ENCODE results near the gene SLC19A1.
"Not testable (repeated sequence)": the region's sequence is repeated elsewhere in the genome, so short reads cannot be mapped to it uniquely, and the experiment has no call there.

Gene SLC19A1

DNA sequence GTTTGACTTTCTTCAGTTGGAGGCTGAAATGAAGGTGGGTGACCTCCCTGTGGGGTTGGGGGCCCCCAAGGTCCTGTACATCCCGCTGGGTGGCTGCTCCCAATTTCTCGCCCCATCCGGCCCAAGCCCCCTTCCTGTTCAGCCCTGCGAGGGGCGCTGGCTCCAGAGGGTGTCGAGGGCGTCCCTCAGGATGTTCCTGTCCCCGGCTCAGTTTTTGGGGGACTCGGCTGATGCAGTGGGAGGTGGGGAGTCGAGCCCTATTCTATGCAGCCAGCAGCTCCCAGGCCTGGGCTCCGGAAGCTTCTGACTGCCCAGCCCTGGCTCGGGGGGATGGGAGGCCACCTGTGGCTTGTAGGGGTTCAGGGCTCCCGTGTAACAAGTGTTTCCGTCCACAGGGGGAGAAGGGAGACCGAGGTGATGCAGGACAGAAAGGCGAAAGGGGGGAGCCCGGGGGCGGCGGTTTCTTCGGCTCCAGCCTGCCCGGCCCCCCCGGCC lies 38.2 kb downstream of the SLC19A1 start:
- no peak for DNase-seq

DNA sequence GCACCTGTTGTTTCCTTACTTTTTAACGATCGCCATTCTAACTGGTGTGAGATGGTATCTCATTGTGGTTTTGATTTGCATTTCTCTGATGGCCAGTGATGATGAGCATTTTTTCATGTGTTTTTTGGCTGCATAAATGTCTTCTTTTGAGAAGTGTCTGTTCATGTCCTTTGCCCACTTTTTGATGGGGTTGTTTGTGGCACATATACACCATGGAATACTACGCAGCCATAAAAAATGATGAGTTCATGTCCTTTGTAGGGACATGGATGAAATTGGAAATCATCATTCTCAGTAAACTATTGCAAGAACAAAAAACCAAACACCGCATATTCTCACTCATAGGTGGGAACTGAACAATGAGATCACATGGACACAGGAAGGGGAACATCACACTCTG lies 39.0 kb downstream of the SLC19A1 start:
- not testable (repeated sequence) for DNase-seq

DNA sequence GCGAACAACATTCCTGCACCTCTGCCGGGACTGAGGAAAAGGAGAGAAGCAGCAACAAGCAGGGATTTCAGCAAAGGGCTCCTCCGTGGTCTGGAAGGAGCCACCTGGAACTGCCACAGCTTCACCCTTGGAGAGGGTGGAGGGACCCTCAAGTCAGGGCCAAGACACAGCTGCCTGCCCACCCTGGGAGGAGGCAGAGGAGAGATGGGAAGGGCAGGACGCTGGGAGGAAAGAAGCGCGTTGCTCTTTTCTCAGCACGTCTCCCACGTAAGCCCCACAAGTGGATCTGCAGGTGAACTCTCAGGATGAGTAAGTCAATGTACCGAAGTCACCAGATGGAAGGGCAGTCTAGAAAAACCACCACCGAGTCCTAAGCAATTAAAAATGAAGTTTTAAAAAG lies 39.6 kb downstream of the SLC19A1 start:
- DNase-seq = no peak

GRCh38 chr21:45502006-45502345 lies 40.3 kb downstream of the SLC19A1 start:
- DNase-seq = no peak

DNA sequence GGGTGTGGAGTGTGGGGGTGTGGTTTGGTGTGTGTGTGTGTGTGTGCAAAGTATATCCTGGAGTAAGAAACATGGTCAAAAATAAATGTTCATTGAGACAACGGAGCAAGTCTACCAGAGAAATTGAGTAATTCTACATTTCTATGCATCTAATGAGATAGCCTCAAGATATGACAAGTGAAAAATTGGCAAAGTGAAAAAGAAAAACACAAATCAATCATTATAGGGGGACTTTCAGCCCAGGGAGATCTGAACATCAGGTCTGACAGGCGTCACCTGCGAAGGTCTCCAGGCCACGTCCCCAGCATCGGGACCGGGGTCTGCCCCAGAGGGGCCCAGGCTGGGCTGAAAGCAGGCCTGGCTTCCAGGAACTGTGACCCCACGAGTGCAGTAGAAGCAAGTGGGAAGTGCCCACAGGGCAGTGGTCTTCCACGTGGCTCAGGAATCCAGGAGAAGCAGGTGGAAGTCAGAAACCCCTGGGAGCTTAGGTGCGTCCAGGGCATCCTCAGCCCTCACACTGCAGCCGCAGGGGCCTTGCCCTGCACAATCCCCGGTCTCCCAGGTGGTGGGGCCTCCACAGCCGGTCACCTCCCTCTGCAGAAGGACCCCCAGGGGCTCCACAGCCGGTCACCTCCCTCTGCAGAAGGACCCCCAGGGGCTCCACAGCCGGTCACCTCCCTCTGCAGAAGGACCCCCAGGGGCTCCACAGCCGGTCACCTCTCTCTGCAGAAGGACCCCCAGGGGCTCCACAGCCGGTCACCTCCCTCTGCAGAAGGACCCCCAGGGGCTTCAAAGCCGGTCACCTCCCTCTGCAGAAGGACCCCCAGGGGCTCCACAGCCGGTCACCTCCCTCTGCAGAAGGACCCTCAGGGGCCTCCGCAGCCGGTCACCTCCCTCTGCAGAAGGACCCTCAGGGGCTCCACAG lies 40.9 kb downstream of the SLC19A1 start:
- DNase-seq = not testable (repeated sequence)

GRCh38 chr21:45499970-45500577 lies 42.2 kb downstream of the SLC19A1 start:
- DNase-seq = no peak

GRCh38 chr21:45499201-45499750 lies 43.0 kb downstream of the SLC19A1 start:
- DNase-seq = no peak

DNA sequence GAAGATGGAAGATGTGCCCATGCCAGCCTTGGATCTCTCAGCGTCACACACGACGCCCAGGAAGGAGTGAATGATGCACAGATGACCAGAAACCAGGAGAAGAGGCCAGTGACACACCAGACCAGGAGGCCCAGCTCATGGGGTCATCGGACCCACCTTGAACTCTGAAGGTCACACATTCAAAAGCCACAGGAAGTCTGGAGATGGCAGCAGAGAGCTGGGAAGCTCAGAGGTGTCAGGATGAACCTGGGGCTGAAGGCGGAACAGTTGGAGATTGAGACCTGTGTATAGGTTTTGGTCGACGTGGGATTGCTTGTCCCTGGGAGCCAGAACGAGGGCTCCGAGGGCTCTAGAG lies 43.6 kb downstream of the SLC19A1 start:
- DNase-seq = no peak

GRCh38 chr21:45497846-45498645 lies 44.2 kb downstream of the SLC19A1 start:
- DNase-seq = no peak

DNA sequence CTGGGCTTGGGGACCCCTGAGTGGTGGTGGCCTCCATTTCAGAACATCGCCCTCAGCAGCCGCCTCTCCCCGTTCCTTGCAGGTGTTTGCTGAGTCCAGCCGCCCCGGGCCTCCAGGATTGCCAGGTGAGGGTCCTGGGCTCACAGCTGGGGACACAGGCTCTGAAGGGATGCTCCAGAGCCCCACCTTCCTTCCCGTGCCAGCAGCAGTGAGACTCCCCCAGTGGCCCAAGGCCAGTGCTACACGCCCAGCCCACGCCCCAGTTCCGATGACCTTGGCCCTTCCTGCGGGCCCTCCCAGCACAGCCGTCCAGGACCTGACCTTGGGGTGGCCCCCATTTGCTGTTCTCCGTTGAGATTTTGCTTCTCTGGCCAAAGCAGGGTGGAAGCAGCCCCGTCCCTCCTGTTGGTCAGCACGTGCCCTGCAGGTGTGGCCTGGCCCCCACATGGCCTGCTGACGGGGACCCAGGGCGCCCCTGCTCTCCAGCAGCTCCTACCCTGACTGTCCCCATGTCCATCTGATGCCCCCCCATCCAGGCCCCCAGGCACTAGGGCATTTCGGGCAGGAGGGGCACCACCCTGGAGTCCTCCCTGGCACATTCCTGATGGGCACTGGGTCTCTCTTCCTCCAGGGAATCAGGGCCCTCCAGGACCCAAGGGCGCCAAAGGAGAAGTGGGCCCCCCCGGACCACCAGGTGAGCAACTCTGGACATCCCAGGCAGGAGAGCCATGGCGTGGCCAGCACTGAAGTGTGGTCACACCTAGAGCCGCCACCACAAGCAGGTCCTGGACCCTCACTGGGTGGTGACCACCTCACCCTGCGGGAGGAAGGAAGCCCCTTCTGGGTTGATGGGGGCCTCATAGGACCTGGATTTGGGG lies 45.0 kb downstream of the SLC19A1 start:
- no peak for DNase-seq

DNA sequence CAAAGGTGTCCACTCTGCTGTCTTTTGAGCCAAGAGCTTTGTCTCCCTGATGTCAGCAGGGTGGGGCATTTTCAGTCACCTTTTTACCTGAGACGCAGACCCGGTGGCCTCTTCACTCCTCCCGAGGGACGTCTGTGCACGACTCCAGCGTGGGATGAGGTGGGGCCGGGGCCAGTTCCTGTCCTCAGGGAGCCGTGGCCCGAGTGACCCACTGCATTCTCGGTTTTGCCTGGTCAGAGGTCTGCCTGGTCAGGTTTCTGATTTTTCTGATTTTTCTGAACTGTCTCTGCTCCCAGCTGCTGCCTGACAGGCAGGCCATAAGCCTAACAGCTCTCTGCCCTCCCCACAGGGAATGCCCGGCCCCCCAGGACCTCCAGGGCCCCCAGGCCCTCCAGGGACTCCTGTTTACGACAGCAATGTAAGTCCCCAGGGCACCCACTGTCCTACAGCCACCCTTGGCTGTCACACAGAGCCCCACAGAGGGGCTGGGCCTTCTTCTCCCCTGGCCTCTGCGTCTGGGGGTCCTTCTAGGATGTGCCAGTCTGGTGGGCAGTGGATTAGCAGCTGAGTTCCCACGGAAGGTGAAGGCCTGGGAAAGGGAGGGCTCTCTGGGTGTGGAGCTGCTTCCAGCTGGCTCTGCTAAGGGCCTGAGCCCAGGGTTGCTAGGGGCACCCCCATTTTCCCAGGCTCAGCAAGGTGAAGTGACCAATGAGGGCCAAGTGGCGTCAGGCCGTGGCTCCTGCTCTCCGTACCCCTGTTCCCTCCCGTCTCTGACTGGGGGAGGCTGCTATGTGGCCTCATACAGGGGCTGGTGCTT lies 45.9 kb downstream of the SLC19A1 start:
- no peak for DNase-seq

- DNase-seq = no peak
Measured at GRCh38 chr21:45494851-45495680, 47.2 kb downstream of the SLC19A1 start.

DNA sequence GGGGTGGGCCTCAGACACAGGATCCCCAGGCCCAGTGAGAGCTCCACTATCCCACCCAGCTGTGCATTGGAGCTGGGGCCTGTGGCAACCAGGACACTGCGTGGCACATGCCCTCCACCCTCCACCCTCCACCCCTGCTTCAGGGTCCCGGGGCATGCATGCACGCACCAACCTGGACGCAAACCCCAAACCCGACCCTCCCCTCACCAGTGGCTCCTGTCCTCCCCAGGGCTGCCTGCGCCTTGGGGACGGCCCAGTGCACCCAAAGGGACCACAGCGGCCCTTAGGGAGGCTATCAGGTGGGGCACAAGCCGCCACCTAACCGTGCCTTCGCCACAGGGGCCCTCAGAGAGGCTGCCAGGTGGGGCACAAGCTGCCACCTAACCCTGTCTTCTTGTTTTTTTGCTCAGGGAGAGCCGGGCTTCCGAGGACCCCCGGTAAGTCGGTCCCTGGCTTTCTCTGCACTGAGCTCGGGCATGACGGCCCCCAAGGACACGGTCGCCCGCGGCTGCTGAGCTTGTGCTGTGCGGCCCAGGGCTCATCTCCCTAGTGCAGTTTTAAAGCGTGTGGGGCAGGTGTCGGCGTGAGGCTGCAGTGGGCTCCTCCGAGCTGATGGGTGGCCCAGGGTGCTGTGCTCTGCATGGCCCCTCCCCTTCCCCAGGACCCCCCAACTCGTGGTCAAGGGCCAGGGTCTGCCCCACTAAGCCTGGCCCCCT lies 47.9 kb downstream of the SLC19A1 start:
- no peak for DNase-seq

DNA sequence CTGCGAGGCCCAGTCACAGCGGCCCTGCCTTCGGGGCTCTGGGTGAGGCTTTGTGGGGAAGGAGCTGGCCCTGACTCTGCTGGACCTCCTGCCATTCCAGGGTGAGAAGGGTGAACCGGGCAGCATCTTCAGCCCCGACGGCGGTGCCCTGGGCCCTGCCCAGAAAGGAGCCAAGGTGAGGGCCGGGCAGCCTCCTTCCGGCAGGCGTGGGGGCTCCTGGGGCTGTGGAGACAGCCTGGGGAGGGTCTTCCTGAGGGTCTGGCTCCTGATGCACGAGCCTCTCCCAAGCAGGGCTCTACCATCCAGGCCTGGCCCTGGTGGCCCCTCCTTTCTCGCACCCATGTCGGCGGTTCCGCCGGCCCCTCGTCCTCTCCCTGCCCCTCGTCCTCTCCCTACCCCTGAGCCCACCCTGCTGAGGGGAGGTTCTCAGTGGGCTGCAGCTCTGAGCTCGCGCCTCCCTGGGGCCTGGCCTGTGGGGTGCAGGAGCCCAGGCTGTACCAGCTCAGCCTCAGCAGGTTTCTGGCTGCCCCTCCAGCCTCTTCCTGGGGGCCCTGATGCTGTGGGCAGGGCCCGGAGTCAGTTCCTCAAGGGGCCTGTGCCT lies 48.7 kb downstream of the SLC19A1 start:
- DNase-seq = no peak

- DNase-seq = no peak
Measured at GRCh38 chr21:45492765-45493164, 49.5 kb downstream of the SLC19A1 start.

GRCh38 chr21:45491623-45492022 lies 50.6 kb downstream of the SLC19A1 start:
- no peak for DNase-seq

DNA sequence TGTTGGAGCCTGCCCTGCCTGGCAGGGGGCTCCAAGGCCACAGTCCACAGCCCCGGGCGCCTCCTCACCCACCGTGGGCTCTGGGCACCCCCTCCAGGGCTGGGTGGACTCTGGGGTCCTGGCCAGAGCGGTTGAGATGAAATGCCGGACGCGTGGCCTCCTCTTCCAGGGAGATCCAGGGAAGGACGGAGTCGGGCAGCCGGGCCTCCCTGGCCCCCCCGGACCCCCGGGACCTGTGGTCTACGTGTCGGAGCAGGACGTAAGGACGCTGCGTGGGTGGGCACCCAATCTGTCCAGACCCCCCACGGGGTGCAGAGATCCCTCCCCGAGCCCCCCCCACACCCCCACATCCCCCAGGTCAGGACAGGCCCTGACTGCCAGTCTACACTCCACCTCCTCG lies 51.2 kb downstream of the SLC19A1 start:
- DNase-seq = no peak

- no peak for DNase-seq
Measured at GRCh38 chr21:45490049-45490731, 52.0 kb downstream of the SLC19A1 start.

DNA sequence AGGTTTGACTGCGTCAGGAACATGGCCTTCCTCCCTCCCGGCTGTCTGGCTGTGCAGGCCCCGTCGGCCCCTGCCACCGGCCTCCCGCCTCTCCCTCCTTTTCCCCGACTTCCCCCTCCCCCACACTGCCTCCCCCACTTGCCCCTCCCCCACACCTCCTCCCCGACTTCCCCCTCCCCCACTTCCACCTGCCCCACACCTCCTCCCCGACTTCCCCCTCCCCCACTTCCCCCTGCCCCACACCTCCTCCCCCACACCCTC lies 52.6 kb downstream of the SLC19A1 start:
- no peak for DNase-seq

All from SHP77 (cell line).